Erythroblast (primary cell): Measurements from ENCODE around the gene KATNIP.

Source experiments
- GATA1 ChIP-seq: IDR thresholded peaks from 2 replicates; pipeline ENCODE4 v1.6.1; 2011; ENCODE audit warnings: low read depth, mild to moderate bottlenecking, control low read depth, low read length, moderate library complexity
- POLR2A ChIP-seq: IDR thresholded peaks from 2 replicates; pipeline ENCODE4 v1.6.1; 2011; ENCODE audit warnings: mild to moderate bottlenecking, low read length

DNA sequence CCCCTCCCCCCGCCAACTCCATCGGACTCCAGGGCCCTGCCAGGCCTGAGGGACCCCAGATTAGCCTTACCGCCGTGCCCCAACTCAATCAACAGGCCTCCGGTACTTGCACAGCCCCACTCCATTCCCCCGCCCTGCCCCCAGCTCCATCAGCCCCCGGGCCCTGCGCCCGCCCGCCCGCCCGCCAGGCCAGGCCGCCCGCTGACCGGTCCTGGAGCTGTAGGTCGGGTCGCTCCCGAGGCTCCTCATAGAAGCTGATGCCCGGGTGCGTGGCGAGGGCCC lies 539 bp upstream of the KATNIP start:
- no peak for TF ChIP-seq POLR2A
- TF ChIP-seq GATA1: no peak
